Measurements from ENCODE around the gene FOXRED2.
A peak's percentile ranks its signal among the peaks of the same experiment; 100 is the strongest.
"Not testable (repeated sequence)": the region's sequence is repeated elsewhere in the genome, so short reads cannot be mapped to it uniquely, and the experiment has no call there.

FOXRED2 gene

GRCh38 chr22:36506637-36507517 lies at the start of gene FOXRED2:
Gene FOXRED2, minus strand, starts transcription at chr22:36507040. Its CDS starts 618 bp downstream, at chr22:36506422.
- peak; percentile 77 to 84 for DNase-seq (ENCODE audit: low read depth in 2 of 2)

DNA sequence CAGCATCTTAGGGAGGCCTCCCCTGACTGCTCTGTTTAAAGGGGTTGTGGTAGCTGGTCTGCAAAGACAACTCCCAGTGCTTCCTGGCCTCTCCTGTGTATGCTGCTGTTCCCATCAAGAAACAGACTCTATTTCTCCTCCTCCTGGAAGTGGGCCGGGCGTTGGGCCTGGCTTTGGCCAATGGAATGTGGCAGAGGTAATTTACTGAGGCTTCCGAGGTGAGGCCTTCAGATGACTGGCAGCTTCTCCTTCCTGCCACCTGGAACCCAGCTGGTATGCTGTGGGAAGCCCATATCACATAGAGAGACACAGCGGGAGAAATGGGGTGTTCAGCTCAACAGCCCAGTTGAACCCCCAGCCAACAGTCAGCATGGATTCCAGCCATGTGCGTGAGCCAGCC lies 47.3 kb upstream of the FOXRED2 start:
- no peak for DNase-seq (ENCODE audit: low read depth in 2 of 2)

- DNase-seq (ENCODE audit: low read depth in 2 of 2): no peak
Measured at GRCh38 chr22:36552289-36552688, 45.4 kb upstream of the FOXRED2 start.

GRCh38 chr22:36550701-36551495 lies 44.1 kb upstream of the FOXRED2 start:
- no peak for DNase-seq (ENCODE audit: low read depth in 2 of 2)

GRCh38 chr22:36549033-36549432 lies 42.2 kb upstream of the FOXRED2 start:
- no peak for DNase-seq (ENCODE audit: low read depth in 2 of 2)

- no peak for DNase-seq (ENCODE audit: low read depth in 2 of 2)
Measured at GRCh38 chr22:36548606-36549005, 41.8 kb upstream of the FOXRED2 start.

DNA sequence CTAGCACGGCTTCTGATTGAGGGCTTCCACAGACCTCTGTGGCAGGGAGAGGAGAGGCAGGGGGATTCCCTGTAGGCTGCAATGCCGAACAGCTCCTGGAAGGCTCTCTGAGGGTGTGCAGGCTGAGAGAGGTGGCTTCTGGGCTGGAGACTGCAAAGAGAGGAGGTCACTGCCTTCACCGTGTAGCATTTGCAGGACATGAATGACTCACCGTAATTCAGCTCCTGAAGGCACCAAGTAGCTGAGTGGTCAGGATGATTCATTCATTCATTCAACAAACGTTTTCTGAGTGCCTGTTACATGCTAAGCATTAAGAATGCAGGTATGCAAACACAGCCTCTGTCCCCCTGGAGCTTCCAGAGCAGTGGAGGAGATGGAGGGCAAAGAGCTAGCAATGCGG lies 40.1 kb upstream of the FOXRED2 start:
- DNase-seq (ENCODE audit: low read depth in 2 of 2): no peak

GRCh38 chr22:36546092-36546804 lies 39.4 kb upstream of the FOXRED2 start:
- DNase-seq (ENCODE audit: low read depth in 2 of 2): no peak

DNA sequence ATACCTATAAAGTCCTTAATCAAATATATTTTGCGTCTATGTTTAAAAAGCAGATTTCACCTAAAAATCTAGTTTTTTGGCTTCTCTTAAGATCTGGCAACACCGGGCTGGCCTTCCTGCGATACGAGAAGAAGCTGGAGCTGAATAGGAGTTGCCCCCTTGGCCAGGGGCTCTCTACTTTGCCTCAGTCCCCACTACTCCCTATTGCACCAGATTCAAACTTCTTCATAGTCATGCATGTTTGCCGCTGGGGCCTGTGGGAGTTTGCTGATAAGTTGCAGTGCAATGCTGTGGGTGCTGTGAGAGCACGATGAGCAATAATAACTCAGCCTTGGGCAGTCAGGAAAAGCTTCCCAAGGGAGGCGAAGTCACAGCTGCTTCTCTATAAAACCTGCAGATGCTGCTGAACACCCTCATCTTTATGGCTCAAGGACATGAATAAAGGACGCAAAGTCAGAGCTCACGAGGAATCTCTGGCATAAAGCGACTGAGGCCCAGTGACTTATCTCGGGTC lies 37.3 kb upstream of the FOXRED2 start:
- no peak for DNase-seq (ENCODE audit: low read depth in 2 of 2)

DNA sequence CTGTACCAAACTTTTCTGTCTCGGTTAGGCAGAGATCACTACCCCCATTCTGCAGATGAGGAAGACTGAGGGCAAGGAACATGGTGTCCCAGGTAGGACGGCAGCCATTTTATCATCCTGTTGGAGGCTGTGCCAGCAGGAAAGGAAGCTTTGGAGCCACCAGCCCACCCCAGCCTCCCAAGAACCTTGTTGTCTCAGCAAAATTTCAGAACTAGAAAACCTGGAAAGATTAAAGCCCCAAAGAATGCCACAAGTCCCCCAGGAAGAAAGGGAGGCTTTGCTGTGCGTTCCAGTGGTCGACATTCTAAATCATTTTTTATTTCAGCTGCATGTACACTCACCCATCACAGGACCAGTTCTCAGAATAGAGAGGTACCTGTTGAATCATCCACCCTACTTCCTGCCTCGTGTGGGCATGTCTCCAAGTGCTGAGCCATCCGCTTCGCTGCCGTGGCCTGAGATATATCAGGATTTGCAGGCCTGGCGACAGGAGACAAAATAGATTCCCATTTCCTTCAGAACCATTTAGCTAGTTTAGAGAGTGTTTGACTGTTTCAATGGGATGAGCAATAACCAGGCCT lies 35.1 kb upstream of the FOXRED2 start:
- DNase-seq (ENCODE audit: low read depth in 2 of 2): peak; percentile 52 to 56

DNA sequence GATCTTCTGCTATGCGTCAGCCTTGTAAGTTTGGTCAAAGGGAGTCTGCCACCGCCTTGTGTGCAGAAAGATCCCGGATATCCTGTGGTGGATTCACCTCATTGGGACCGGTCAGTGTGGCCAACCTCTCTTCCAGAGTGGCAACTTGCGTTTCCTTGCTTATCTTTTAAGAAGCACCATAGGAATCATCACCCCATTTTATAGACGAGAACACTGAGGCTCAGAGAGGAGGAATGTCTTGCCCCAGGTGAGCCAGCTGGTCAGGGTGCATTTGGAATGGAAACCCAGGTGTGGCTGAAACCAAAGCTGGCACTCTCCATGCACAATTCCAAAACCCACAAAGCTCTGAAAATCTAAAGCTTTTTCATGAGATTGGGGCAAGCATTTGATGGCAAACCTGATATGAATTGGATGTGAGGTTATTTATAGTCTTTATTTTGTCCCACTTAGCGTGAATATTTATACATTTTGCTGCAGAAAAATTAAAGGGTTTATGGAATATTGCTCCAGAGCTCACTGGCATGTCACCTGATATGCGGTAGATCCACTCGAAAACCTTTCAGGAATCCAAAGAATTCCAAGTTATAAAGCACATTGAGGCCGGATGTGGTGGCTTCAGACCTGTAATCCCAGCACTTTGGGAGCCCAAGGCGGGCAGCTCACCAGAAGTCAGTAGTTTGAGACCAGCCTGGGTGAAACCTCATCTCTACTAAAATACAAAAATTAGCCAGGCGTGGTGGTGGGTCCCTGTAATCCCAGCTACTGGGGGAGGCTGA lies 34.2 kb upstream of the FOXRED2 start:
- DNase-seq (ENCODE audit: low read depth in 2 of 2): no peak

DNA sequence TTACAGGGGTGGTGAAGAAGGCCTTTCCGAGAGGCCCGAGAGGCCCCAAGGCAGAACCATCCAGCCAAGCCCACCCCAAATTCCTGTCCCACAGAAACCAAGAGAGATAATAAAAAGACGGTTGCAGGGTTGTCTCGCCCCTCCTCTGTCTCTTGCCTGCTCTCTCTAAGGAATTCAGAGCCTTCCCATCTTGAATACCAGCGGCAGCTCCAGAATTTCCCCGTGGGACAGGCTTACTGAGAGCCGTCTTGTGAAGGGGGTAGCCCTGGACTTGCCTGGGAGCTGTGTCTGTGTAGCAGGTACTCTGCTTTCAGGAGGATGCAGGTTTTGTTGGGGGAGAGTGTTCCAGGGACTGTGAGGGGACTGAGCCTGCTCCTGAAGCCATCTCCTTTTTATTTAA lies 31.7 kb upstream of the FOXRED2 start:
- DNase-seq (ENCODE audit: low read depth in 2 of 2): no peak

GRCh38 chr22:36536717-36537116 lies 29.9 kb upstream of the FOXRED2 start:
- DNase-seq (ENCODE audit: low read depth in 2 of 2): no peak

GRCh38 chr22:36533320-36533719 lies 26.5 kb upstream of the FOXRED2 start:
- DNase-seq (ENCODE audit: low read depth in 2 of 2): not testable (repeated sequence)

DNA sequence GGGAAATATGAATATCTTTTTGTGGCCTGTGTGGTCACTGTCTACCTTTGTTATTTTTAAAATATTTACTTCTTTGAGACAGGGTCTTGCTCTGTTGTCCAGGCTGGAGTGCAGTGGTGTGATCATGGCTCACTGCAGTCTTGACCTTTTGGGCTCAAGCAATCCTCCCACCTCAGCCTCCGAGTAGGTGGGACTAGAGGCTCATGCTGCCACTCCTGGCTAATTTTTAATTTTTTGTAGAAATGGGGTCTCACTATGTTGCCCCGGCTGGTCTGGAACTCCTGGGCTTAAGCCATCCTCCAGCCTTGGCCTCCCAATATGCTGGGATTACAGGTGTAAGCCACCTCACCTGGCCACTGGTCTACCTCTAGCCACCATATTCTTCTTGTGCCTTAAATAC lies 25.6 kb upstream of the FOXRED2 start:
- DNase-seq (ENCODE audit: low read depth in 2 of 2): no peak

DNA sequence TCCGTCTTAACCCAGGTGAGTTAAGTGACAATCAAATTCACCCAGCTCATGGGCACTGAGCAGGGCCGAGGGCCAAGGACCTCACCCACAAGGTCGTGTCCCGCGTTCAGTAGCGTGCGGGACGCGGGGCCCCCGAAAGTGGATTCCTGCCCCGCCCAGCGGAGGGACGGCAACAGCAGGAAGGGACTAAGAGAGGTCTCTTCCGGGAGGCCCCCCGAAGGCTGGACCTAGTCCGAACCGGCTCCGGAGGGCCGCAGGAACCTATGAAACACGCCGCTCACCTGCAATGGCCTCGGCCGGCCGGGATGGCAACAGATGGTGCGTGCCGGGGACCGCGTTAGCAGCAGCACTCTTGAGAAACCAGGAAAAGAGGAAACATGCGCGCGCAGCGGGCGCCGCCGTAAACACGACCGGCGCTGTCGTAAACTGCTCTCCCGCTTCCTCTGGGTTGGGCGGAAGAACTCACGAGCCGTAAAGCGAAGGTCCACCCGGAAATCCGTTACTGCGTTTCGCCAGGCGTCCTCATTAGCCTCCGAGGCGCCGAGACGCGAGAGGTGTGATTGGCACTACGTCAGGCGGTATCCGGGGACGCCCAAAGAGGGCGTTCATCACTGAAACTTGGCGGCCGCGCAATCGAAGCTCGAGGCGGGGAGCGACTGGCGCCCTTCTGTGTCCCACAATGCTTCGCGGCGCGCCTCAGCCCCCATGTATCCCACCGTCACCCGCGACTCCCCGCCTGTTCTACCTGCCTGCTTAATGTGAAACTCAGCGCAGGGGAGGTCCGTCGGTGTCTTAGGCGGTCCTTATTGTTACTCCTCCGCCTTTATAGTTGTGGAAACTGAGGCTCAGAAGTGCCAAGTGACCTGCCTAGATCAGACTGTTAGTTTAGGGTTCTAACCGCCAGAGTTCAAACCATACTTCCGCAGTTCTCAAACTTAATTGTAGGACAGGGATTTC lies 22.2 kb upstream of the FOXRED2 start, which contains the start of gene EIF3D:
Gene EIF3D, minus strand, starts transcription at position 372 of the 957 bp plus-strand sequence. CDS start 3,045 bp downstream, outside the sequence.
- peak; percentile 97 to 98 for DNase-seq (ENCODE audit: low read depth in 2 of 2)

DNA sequence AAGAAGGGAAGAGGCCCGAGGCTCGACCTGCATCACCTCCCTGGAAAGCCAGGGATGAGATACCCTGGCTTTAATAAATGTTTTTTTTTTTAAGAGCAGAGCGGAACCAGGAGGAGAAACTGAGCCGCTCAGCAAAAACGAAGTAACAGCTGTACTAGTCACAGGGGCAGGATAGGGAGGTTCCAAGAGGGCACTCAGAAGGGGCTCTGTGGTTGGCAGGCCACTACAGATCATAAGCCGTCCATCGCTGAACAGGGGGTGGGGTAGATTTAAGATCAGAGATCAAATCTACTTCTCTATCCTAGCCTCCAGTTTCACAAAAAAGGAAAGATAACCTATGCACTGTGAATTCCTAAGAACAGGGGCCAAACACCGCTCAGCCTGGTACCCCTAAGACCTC lies 21.5 kb upstream of the FOXRED2 start:
- no peak for DNase-seq (ENCODE audit: low read depth in 2 of 2)

GRCh38 chr22:36522662-36523061 lies 15.8 kb upstream of the FOXRED2 start:
- DNase-seq (ENCODE audit: low read depth in 2 of 2): no peak

- no peak for DNase-seq (ENCODE audit: low read depth in 2 of 2)
Measured at GRCh38 chr22:36520423-36520822, 13.6 kb upstream of the FOXRED2 start.
